GM19238 (cell line): ENCODE measurements around the gene SLC20A1.

Source experiments
- DNase-seq: peaks from one replicate; pipeline ENCODE4 v3.0.0; 2011; ENCODE audit warnings: low spot score; ENCODE audit not compliant: insufficient read length

Gene SLC20A1

GRCh38 chr2:112625474-112626114, 20.1 kb upstream of the SLC20A1 start:
- DNase-seq, result no peak

GRCh38 chr2:112626604-112627059, 19.1 kb upstream of the SLC20A1 start:
- DNase-seq, result peak; percentile 32

- DNase-seq, result no peak
Observed at GRCh38 chr2:112627060-112628040, 18.4 kb upstream of the SLC20A1 start.

- no peak for DNase-seq
Observed at GRCh38 chr2:112629224-112629623, 16.5 kb upstream of the SLC20A1 start.

GRCh38 chr2:112629823-112630222, 15.9 kb upstream of the SLC20A1 start:
- DNase-seq, result no peak

GRCh38 chr2:112630268-112630667, 15.5 kb upstream of the SLC20A1 start:
- no peak for DNase-seq

- no peak for DNase-seq
Observed at GRCh38 chr2:112633708-112634107, 12.0 kb upstream of the SLC20A1 start.

- no peak for DNase-seq
Observed at GRCh38 chr2:112634153-112634873, 11.4 kb upstream of the SLC20A1 start.

GRCh38 chr2:112634874-112635157, 10.9 kb upstream of the SLC20A1 start:
- no peak for DNase-seq

- DNase-seq, result peak; percentile 46
Observed at GRCh38 chr2:112636605-112637288, 9.0 kb upstream of the SLC20A1 start.

GRCh38 chr2:112637289-112637660, 8.5 kb upstream of the SLC20A1 start:
- DNase-seq, result no peak

GRCh38 chr2:112639936-112640335, 5.8 kb upstream of the SLC20A1 start:
- DNase-seq, result no peak

GRCh38 chr2:112640467-112640799, 5.3 kb upstream of the SLC20A1 start:
- DNase-seq, result no peak

GRCh38 chr2:112640800-112641675, 4.7 kb upstream of the SLC20A1 start:
- no peak for DNase-seq

- no peak for DNase-seq
Observed at GRCh38 chr2:112641701-112642100, 4.0 kb upstream of the SLC20A1 start.

GRCh38 chr2:112642561-112642960, 3.2 kb upstream of the SLC20A1 start:
- DNase-seq, result no peak

GRCh38 chr2:112642966-112643365, 2.8 kb upstream of the SLC20A1 start:
- DNase-seq, result no peak

- DNase-seq, result no peak
Observed at GRCh38 chr2:112643488-112643887, 2.3 kb upstream of the SLC20A1 start.

- no peak for DNase-seq
Observed at GRCh38 chr2:112644155-112644932, 1.4 kb upstream of the SLC20A1 start.

- DNase-seq, result no peak
Observed at GRCh38 chr2:112644933-112645309, 818 bp upstream of the SLC20A1 start.
